SU-DHL-6 (cell line): ENCODE measurements around the gene CD38.

ENCODE experiments used
- EZH2phosphoT487 ChIP-seq: fragments of 200-600 bp; sonication (generic), shearing (Covaris generic); conservative IDR thresholded peaks from 2 replicates; pipeline ENCODE4 v1.6.1; 2018; ENCODE audit warnings: mild to moderate bottlenecking, antibody characterized with exemption, low read length, moderate library complexity, mixed read lengths
- TF ChIP-seq, protein P1 (sequence below): fragments of 200-600 bp; sonication (generic); IDR thresholded peaks from one replicate; pipeline ENCODE4 v1.5.1; 2017; ENCODE audit warnings: antibody characterized with exemption, mild to moderate bottlenecking, low read length, moderate library complexity; ENCODE audit not compliant: insufficient read depth, poor library complexity, severe bottlenecking

DNA sequence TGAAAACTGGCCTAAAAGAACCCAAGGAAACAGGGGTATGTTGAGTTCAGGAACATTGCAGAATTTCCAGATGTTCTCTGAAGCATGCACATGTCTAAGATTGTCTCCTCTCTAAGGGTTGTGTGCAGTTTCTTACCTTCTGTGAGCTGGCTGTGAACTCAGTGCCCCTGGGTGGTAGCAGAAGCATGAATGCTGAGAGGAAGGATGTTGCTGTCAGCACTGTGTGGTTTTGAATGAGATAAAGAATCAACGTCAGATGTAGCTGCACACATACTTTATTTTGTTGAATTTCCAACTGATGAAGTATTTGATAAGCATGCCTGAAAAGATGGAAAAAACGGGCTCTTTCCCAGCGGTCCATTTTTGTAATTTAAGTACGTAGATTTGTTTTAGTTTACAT lies 23.8 kb upstream of the CD38 start:
- TF ChIP-seq, protein P1, sequence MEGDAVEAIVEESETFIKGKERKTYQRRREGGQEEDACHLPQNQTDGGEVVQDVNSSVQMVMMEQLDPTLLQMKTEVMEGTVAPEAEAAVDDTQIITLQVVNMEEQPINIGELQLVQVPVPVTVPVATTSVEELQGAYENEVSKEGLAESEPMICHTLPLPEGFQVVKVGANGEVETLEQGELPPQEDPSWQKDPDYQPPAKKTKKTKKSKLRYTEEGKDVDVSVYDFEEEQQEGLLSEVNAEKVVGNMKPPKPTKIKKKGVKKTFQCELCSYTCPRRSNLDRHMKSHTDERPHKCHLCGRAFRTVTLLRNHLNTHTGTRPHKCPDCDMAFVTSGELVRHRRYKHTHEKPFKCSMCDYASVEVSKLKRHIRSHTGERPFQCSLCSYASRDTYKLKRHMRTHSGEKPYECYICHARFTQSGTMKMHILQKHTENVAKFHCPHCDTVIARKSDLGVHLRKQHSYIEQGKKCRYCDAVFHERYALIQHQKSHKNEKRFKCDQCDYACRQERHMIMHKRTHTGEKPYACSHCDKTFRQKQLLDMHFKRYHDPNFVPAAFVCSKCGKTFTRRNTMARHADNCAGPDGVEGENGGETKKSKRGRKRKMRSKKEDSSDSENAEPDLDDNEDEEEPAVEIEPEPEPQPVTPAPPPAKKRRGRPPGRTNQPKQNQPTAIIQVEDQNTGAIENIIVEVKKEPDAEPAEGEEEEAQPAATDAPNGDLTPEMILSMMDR, result no peak
- no peak for TF ChIP-seq EZH2phosphoT487
